Stimulated activated CD8-positive, alpha-beta memory T cell treated with anti-CD3 and anti-CD28 coated beads, Interleukin-15, amount 100 ng/mL, for 1 hour (primary cell): ENCODE results near the gene TCF25.
"Not testable (repeated sequence)": the region's sequence is repeated elsewhere in the genome, so short reads cannot be mapped to it uniquely, and the experiment has no call there.

Experiments used
- DNase-seq: peaks from one replicate; pipeline ENCODE4 v3.0.0-alpha.2; 2020; ENCODE audit warnings: low read depth

Gene TCF25

GRCh38 chr16:89873109-89873971 lies at the start of gene TCF25:
Gene TCF25 (plus strand): TSS chr16:89873592. CDS start chr16:89873668, 76 bp downstream.
- DNase-seq: peak; percentile 62

- DNase-seq: not testable (repeated sequence)
These were observed 49.6 kb upstream of the TCF25 start for GRCh38 chr16:89823824-89824148.

DNA sequence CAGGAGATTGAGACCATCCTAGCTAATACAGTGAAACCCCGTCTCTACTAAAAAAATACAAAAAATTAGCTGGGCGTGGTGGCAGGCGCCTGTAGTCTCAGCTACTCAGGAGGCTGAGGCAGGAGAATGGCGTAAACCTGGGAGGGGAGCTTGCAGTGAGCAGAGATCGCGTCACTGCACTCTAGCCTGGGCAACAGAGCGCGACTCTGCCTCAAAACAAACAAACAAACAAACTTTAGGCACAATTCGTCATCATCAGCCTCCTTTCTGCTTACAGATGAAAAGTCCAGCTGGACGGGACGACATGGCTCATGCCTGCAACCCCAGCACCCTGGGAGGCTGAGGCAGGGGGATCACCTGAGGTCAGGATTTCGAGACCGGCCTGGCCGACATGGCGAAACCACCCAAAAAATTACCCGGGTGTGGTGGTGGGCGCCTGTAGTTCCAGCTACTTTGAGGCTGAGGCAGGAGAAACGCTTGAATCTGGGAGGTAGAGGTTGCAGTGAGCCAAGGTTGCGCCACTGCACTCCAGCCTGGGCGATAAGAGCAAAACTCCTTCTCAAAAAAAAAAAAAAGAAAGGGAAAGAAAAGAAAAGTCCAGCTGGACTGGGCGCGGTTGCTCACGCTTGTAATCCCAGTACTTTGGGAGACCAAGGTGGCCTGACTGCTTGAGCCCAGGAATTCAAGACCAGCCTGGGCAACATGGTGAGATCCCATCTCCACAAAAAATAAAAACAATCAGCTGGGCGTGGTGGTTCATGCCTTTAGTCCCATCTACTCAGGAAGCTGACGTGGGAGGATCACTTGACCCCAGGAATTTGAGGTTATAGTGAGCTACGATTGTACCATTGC lies 46.6 kb upstream of the TCF25 start:
- DNase-seq: no peak

GRCh38 chr16:89827383-89828198 lies 45.8 kb upstream of the TCF25 start:
- DNase-seq: no peak

DNA sequence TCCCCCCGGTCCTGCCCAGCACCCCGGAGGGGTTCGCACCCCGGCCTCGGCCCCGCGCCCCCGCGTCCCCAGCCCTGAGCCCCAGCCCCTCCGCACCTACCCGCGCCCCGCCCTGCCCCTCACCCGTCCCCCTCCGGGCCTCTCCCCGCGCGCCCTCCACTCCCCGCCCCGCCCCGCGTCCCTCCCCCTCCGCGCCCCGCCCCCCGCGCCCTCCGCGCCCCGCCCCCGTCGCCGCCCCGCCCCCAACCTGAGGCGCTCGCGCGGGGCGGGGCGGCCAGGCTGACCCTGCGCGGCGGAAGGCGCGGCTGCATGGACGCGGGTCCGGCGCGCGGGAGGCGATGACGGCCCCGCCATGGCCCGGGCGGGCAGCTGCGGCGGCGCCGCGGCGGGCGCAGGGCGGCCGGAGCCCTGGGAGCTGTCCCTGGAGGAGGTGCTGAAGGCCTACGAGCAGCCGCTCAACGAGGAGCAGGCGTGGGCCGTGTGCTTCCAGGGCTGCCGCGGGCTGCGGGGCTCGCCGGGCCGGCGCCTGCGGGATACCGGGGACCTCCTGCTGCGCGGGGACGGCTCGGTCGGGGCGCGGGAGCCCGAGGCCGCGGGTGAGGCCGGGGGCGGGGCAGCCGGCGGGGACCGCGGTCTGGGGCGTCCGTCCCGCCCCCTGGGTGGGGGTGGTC lies 45.1 kb upstream of the TCF25 start, which contains the start of gene SPIRE2:
SPIRE2 (plus strand) TSS at position 277 of the 671 bp plus-strand sequence; CDS start at position 353, 76 bp downstream.
- peak; percentile 52 for DNase-seq

DNA sequence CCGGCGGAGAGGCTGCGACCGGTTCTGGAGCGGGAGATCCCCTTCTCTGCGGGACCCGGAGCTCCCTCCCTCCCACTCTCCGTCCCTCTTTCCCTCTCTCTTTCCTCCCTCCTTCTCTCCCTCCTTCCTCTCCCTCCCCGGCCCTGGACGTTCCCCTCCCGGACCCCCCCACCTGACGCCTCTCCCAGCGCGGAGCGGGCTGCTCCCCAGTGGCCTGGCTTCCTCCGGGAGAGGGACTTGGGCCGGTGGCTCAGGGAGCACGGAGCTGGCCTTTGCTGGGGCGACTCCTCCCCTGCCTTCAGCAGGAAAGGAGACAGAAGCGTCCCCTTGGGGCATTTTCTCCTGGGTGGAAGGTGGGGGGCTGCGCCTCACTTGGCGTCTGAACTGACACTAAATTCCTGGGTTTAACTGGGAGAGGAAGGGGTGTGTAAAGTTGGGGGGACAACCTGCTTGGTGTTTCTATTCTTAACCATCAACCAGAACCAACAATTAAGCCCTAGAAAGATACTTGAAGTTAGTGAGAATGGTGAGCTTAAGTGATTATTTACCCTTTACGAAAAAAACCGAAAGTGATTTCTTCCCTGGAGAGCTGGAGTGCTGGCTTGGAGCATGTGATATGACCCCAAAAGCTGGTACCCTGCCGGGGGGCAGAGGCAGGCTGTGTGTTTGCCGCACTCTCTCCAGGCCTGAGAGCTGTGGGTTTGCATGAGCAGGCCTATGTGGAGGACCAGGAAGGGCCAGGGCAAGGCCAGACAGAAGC lies 44.3 kb upstream of the TCF25 start:
- no peak for DNase-seq

- no peak for DNase-seq
These were observed 43.6 kb upstream of the TCF25 start for GRCh38 chr16:89829630-89830437.

DNA sequence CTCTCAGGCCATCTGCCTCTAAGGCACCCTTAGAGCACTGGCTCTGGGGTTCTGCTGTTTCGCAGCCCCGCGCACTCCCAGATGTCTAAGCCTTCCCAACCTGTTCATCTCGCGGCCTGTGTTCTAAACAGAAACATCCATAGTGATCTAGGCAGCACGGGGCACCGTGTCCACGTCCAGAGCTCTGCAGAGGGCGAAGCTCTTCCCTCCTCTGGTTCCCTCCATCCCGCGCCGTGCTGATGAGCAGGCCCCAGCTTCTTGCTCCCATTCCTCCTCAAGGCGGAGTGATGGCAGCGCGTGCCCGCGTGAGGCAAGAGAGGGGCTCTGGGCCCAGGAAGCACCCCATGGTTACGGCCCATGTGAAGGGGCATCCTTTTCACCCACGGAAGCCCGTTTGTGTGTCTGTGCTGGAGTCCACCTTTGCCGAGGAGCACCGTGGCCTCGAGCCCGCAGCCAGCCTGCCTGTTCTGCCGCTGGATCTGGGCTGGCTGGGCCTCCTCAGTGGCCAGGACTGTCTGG lies 41.5 kb upstream of the TCF25 start:
- DNase-seq: no peak

DNA sequence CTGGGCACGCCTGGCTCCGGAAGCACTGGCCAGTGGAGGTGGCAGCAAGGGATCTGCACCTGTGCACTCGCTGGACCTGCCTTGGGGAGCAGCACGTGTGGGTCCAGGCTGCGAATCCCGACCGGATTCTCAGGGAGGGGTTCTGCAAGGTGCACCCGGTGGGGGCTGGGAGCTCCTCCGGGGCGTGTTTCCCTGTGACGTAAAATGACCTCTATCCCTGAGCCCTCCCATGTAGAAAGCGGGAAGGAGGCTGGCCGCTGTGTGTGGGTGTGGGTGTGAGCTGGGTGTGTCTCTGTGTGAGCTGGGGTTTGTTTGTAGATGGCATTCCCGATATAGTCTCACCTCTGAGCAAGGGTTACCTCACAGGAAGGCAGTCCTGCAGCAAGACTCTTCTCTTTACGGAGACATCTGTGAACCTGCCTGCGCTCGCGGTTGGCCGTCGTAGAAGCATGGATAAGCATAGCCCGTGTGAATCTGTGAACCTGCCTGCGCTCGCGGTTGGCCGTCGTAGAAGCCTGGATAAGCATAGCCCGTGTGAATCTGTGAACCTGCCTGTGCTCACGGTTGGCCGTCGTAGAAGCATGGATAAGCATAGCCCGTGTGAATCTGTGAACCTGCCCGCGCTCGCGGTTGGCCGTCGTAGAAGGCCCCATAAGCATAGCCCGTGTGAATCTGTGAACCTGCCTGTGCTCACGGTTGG lies 39.6 kb upstream of the TCF25 start:
- not testable (repeated sequence) for DNase-seq

GRCh38 chr16:89834813-89835363 lies 38.5 kb upstream of the TCF25 start:
- not testable (repeated sequence) for DNase-seq

- DNase-seq: not testable (repeated sequence)
These were observed 36.9 kb upstream of the TCF25 start for GRCh38 chr16:89836484-89836883.

DNA sequence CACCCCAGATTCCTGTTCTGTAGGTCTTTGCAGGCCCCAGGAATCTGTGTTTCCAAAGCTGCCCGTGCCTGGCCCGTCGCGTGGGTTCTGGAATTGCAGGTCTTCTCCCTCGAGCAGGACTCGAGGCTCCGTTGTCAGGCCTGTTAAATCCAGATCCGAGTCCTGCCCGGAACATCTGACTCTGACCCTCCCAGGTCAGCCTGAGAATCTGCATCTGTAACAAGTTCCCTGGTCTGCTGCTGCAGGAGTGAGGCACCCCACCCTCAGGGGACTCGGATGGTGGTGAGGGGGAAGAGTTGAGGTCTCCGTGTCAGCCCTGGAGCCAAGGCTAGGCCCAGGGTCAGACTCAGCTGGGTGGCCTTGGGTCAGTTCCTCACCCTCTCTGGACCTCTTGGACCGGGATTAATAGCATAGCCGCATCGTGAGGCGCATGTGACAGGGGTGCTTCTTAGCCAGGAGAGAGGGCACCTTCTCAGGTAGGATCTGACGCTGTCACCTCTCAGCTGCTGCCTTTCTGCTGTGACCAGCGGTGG lies 36.3 kb upstream of the TCF25 start:
- DNase-seq: no peak

- DNase-seq: peak; percentile 39
These were observed 32.1 kb upstream of the TCF25 start for GRCh38 chr16:89841275-89841674.

- DNase-seq: no peak
These were observed 30.7 kb upstream of the TCF25 start for GRCh38 chr16:89842471-89843408.

- DNase-seq: no peak
These were observed 29.7 kb upstream of the TCF25 start for GRCh38 chr16:89843409-89844350.

- no peak for DNase-seq
These were observed 28.6 kb upstream of the TCF25 start for GRCh38 chr16:89844739-89845339.
